Stimulated activated naive CD4-positive, alpha-beta T cell (primary cell): Measurements from ENCODE around the gene CXorf66.
"Not testable (repeated sequence)": the region's sequence is repeated elsewhere in the genome, so short reads cannot be mapped to it uniquely, and the experiment has no call there.

Experiments
- DNase-seq, 6 experiments: peaks; one replicate each; lab custom pipeline; 2025; lab: John Stamatoyannopoulos, UW

The CXorf66 gene

DNA sequence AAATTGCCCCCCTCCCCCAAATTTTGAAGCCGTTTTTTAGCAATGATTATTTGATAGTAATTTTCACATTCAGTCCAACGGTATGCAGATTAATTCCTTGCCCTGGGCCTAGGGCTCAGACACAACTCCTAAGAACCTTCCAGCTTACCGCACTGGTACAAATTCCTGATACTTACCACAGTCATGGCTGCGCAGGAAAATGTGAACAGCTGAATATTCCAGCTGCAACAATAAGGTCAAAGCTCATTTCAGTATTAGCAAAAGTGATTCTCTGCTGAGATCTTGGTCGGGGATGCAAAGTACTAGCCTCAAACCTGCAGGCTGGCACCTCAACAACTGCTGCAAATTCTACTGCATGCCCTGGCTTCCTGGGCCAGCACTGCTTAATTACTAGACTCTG lies 35.4 kb downstream of the CXorf66 start:
- no peak for DNase-seq

DNA sequence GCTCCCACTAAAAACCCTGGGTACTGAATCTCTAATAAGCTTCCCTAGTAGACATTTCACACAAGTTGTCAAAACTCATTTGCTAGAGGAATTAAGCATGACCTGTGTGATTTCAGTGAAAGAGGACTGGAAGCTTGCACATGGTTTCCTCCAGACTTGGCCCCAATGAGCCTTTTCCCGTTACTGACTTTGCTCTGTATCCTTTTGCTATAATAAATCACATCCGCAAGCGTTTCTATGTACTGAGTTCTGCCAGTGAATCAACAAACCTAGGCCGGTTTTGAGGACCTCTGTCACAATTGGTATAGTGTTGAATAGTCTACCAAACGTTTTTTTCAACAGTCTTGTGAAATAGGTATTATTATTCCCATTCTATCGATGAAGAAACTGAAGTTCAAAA lies 40.6 kb downstream of the CXorf66 start:
- DNase-seq: no peak

DNA sequence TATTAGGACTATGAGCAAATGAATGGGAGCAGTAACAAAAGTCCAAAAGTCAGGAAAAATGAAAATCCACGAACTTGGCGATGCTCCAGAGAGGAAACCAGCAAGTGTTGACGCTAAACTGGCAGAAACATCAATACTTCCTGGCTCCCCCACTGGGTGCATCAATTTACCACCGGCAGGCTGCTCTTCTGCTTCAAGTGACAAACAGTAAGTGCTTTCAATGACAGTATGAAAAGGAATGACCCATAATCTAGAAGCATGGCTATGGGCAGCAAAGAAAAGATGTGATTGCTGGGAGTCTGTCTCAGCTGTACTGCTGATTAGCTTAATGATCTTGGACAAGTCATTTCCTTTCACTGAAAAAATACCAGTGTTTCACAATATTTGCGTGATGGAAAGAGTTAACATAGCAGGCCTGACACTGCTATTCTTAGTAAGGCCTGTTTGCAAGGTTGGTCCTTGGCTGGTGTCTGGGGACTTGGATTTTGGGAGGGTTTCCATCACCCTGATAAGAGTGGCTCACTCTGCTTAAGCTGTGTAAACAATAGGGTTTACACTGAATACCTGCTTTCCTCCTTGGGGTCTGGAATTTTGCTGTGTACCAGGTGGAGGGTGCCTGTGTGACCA lies 41.1 kb downstream of the CXorf66 start:
- DNase-seq: no peak

DNA sequence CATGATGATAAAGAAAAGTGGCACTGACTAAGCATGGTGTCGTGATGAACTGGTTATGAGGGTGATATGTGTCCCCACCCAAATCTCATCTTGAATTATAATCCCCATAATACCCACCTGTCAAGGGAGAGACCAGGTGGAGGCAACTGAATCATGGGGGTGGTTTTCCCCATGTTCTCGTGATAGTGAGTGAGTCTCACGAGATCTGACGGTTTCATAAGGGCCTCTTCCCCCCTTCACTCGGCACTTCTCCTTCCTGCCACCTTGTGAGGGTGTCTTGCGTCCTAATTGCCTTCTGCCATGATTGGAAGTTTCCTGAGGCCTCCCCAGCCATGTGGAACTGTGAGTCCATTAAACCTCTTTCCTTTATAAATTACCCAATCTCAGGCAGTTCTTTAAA lies 44.2 kb downstream of the CXorf66 start:
- not testable (repeated sequence) for DNase-seq

DNA sequence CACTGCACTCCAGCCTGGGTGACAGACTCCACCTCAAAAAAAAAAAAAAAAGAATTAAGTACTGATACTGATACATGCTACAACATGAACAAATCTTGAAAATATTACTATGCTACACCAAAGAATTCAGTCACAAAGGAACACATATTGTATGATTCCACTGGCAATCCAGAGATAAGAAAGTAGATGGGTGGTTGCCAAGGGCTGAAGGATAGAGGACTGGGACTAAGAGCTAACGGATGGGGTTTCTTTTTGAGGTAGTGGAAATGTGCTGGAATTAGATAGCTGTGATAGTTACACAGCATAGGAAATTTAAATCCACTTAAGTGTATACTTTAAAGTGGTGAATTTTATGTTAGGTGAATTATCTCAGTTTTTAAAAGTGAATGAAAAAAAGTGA lies 45.0 kb downstream of the CXorf66 start:
- DNase-seq: no peak

DNA sequence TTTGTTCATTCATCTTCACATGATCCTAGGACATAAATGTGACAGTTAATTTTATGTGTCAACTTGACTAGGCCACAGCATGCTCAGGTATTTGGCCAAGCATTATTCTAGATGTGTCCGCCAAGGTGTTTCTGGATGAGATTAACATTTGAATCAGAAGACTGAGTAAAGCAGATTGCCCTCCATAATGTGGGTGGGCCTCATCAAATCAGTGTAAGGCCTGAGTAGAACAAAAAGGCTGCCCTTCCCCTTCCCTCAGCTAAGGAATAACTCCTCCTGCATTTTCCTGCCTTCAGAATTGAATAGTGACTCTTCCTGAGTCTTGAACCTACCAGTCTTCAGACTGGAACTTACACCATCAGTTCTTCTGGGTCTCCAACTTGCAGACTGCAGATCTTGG lies 50.9 kb downstream of the CXorf66 start:
- no peak for DNase-seq

DNA sequence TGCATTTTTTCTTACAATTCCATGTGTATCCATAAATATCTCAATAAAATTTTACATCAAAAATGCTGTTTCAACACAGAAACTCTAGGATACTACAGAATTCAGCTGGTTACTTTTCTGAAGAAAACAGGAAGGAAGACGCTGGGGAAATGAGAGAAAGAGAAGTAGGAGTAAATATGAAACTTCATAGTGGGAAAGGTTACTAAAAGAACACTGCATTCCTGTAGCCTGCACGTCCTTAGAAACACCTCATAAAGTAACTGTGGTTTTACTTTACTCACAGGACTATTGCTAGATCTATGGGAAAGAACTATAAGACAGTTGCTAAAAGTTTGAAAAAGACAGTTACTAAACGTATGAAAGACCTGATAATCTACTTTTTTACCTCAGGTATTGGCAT lies 55.6 kb downstream of the CXorf66 start:
- no peak for DNase-seq

DNA sequence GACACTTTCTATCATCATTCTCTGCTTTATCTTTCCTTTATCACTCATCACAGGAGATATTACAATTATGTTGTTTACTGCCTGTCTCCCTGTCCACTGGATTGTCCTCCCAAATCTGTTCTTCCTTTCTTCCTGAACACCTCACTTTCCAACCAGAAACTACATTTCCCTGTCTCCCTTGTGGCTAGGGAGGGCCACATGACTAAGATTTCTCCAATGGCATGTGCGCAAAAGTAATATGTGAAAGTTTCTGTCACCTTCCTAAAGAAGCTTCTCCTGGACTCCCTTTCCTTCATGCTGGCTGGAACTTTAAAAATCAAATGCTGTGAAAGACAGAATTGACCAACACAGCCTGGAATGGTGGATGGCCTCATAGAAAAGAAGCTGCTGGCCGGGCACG lies 58.2 kb downstream of the CXorf66 start:
- no peak for DNase-seq

DNA sequence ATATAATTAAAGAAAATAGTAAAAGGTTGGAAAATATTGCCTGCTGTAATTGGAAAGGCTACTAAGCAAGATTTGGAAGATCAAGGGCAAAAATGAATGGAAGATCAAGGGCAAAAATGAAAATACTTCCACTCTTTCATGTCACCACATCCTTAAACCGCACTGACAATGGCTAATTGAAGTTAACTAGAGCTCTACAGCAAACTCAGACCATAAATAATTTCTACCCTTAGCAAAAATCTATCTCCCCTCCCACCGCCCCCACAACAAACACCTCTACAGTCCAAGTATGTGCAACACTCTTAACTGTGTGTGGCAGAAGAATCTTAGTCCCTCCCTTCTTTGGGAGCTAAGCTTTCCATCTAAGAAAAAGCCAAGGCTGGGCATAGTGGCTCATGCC lies 59.6 kb downstream of the CXorf66 start:
- no peak for DNase-seq
